GM12878 (cell line): ENCODE measurements around the gene TMEM232. TPM values are rescaled to one million over a fixed set of nuclear protein-coding genes. Genes with fewer than 3 reads are reported as not detected.

ENCODE experiments used
- HDAC6 ChIP-seq: fragments of 200-600 bp; sonication (generic); IDR thresholded peaks from one replicate; pipeline ENCODE4 v1.8.0; 2017; ENCODE audit warnings: antibody characterized with exemption; ENCODE audit not compliant: unreplicated experiment
- KLF5 ChIP-seq: fragments of 450-650 bp; IDR thresholded peaks from 2 replicates; pipeline ENCODE4 v1.6.1; 2014; ENCODE audit warnings: mild to moderate bottlenecking; ENCODE audit not compliant: partially characterized antibody
- MTA3 ChIP-seq: IDR thresholded peaks from 2 replicates; pipeline ENCODE4 v1.6.1; 2012; ENCODE audit warnings: low read length, inconsistent platforms, borderline replicate concordance
- MYC ChIP-seq: IDR thresholded peaks from 2 replicates; pipeline ENCODE4 v1.6.1; 2011; ENCODE audit warnings: mild to moderate bottlenecking, low read length, moderate library complexity, inconsistent platforms; ENCODE audit not compliant: insufficient read depth, insufficient replicate concordance, insufficient read length, severe bottlenecking
- SUPT20H ChIP-seq: IDR thresholded peaks from 2 replicates; pipeline ENCODE4 v1.6.1; 2011; ENCODE audit warnings: low read depth, mild to moderate bottlenecking, low read length, moderate library complexity, borderline replicate concordance; ENCODE audit not compliant: control insufficient read depth
- ZBED1 ChIP-seq: IDR thresholded peaks from 2 replicates; pipeline ENCODE4 v1.6.1; 2016; ENCODE audit warnings: borderline replicate concordance
- polyA plus RNA-seq, 11 experiments: library from polyadenylated mRNA; depleted of rRNA in 4 of 11; unstranded in 6 of 11; stranded (reverse) in 5 of 11; fragments of >200 nt; fragmentation: Nextera tagmentation in 4 of 11; fragmentation: Illumina TruSeq in 1 of 11; extraction: Ambion mirVana in 4 of 11; extraction: Trizol in 1 of 11; gene quantifications; 1 replicate in 1 of 11; 2 replicates in 10 of 11; pipeline versions ENCODE4 v1.2.1 to v1.2.3, GENCODE V29; 2011 to 2016; ENCODE audit warnings: inconsistent platforms in 2 of 11, missing spikeins in 2 of 11, low read depth in 1 of 11
- total RNA-seq, 4 experiments: library from RNA; depleted of rRNA in 3 of 4; stranded (reverse); fragments of >200 nt in 3 of 4; fragmentation: Illumina TruSeq in 1 of 4; extraction: Trizol in 1 of 4; gene quantifications; 2 replicates each; pipeline versions ENCODE4 v1.2.1 to v1.2.3, GENCODE V29; 2013 to 2021
- TF ChIP-seq, protein P1 (sequence below): fragments of 450-650 bp; IDR thresholded peaks from 2 replicates; pipeline ENCODE4 v1.6.1; 2016; ENCODE audit warnings: mild to moderate bottlenecking, moderate library complexity, borderline replicate concordance
- TF ChIP-seq, protein P2 (sequence below): fragments of 450-650 bp; formaldehyde crosslinking; IDR thresholded peaks from 2 replicates; pipeline ENCODE4 v1.5.0; 2022; ENCODE audit warnings: mild to moderate bottlenecking, missing genetic modification characterization
- TF ChIP-seq, protein P3 (sequence below): fragments of 450-650 bp; conservative IDR thresholded peaks from 2 replicates; pipeline ENCODE4 v1.6.1; 2017; ENCODE audit warnings: mild to moderate bottlenecking, moderate library complexity
- TF ChIP-seq, protein P4 (sequence below): fragments of 450-650 bp; IDR thresholded peaks from 2 replicates; pipeline ENCODE4 v1.6.1; 2017; ENCODE audit warnings: borderline replicate concordance
- TF ChIP-seq, protein P5 (sequence below): IDR thresholded peaks from 2 replicates; pipeline ENCODE4 v1.6.1; 2011; ENCODE audit warnings: mild to moderate bottlenecking, low read depth, low read length, moderate library complexity; ENCODE audit not compliant: insufficient replicate concordance

The TMEM232 gene
- total and polyA plus RNA-seq, 10 of the 15 experiments (the other 5 are each of a cell fraction or from before 2014, with no cell fraction given): 0.29 to 1.3 (median 0.91) TPM

DNA sequence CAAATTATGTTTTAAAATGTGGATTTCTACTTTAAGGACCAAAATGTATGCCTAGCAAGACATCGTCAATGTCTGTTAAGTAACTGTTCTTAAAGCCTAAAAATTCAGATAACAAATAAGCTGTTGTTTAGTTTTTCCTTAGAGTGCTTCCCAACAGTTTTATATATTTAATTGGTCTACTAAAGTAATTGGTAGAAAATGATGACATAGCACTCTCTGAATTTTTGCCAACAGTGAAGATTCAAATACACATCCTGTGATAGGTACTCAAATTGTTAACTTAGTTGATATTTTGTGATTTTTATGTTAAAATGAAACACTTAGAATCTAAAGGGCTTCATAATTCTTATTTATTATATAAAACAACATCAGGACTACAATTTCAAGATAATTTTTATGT, 107.5 kb downstream of the TMEM232 start (continued):
- TF ChIP-seq, protein P1, sequence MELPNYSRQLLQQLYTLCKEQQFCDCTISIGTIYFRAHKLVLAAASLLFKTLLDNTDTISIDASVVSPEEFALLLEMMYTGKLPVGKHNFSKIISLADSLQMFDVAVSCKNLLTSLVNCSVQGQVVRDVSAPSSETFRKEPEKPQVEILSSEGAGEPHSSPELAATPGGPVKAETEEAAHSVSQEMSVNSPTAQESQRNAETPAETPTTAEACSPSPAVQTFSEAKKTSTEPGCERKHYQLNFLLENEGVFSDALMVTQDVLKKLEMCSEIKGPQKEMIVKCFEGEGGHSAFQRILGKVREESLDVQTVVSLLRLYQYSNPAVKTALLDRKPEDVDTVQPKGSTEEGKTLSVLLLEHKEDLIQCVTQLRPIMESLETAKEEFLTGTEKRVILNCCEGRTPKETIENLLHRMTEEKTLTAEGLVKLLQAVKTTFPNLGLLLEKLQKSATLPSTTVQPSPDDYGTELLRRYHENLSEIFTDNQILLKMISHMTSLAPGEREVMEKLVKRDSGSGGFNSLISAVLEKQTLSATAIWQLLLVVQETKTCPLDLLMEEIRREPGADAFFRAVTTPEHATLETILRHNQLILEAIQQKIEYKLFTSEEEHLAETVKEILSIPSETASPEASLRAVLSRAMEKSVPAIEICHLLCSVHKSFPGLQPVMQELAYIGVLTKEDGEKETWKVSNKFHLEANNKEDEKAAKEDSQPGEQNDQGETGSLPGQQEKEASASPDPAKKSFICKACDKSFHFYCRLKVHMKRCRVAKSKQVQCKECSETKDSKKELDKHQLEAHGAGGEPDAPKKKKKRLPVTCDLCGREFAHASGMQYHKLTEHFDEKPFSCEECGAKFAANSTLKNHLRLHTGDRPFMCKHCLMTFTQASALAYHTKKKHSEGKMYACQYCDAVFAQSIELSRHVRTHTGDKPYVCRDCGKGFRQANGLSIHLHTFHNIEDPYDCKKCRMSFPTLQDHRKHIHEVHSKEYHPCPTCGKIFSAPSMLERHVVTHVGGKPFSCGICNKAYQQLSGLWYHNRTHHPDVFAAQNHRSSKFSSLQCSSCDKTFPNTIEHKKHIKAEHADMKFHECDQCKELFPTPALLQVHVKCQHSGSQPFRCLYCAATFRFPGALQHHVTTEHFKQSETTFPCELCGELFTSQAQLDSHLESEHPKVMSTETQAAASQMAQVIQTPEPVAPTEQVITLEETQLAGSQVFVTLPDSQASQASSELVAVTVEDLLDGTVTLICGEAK: no peak
- TF ChIP-seq, protein P2, sequence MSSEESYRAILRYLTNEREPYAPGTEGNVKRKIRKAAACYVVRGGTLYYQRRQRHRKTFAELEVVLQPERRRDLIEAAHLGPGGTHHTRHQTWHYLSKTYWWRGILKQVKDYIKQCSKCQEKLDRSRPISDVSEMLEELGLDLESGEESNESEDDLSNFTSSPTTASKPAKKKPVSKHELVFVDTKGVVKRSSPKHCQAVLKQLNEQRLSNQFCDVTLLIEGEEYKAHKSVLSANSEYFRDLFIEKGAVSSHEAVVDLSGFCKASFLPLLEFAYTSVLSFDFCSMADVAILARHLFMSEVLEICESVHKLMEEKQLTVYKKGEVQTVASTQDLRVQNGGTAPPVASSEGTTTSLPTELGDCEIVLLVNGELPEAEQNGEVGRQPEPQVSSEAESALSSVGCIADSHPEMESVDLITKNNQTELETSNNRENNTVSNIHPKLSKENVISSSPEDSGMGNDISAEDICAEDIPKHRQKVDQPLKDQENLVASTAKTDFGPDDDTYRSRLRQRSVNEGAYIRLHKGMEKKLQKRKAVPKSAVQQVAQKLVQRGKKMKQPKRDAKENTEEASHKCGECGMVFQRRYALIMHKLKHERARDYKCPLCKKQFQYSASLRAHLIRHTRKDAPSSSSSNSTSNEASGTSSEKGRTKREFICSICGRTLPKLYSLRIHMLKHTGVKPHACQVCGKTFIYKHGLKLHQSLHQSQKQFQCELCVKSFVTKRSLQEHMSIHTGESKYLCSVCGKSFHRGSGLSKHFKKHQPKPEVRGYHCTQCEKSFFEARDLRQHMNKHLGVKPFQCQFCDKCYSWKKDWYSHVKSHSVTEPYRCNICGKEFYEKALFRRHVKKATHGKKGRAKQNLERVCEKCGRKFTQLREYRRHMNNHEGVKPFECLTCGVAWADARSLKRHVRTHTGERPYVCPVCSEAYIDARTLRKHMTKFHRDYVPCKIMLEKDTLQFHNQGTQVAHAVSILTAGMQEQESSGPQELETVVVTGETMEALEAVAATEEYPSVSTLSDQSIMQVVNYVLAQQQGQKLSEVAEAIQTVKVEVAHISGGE (CRISPR knock-in tag): no peak
- TF ChIP-seq KLF5: no peak
- no peak for TF ChIP-seq SUPT20H
- TF ChIP-seq, protein P3, sequence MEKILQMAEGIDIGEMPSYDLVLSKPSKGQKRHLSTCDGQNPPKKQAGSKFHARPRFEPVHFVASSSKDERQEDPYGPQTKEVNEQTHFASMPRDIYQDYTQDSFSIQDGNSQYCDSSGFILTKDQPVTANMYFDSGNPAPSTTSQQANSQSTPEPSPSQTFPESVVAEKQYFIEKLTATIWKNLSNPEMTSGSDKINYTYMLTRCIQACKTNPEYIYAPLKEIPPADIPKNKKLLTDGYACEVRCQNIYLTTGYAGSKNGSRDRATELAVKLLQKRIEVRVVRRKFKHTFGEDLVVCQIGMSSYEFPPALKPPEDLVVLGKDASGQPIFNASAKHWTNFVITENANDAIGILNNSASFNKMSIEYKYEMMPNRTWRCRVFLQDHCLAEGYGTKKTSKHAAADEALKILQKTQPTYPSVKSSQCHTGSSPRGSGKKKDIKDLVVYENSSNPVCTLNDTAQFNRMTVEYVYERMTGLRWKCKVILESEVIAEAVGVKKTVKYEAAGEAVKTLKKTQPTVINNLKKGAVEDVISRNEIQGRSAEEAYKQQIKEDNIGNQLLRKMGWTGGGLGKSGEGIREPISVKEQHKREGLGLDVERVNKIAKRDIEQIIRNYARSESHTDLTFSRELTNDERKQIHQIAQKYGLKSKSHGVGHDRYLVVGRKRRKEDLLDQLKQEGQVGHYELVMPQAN: no peak
- TF ChIP-seq MYC: no peak
- no peak for TF ChIP-seq ZBED1
- TF ChIP-seq, protein P4, sequence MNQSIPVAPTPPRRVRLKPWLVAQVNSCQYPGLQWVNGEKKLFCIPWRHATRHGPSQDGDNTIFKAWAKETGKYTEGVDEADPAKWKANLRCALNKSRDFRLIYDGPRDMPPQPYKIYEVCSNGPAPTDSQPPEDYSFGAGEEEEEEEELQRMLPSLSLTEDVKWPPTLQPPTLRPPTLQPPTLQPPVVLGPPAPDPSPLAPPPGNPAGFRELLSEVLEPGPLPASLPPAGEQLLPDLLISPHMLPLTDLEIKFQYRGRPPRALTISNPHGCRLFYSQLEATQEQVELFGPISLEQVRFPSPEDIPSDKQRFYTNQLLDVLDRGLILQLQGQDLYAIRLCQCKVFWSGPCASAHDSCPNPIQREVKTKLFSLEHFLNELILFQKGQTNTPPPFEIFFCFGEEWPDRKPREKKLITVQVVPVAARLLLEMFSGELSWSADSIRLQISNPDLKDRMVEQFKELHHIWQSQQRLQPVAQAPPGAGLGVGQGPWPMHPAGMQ: no peak
- no peak for TF ChIP-seq MTA3
- TF ChIP-seq HDAC6: no peak
- TF ChIP-seq, protein P5, sequence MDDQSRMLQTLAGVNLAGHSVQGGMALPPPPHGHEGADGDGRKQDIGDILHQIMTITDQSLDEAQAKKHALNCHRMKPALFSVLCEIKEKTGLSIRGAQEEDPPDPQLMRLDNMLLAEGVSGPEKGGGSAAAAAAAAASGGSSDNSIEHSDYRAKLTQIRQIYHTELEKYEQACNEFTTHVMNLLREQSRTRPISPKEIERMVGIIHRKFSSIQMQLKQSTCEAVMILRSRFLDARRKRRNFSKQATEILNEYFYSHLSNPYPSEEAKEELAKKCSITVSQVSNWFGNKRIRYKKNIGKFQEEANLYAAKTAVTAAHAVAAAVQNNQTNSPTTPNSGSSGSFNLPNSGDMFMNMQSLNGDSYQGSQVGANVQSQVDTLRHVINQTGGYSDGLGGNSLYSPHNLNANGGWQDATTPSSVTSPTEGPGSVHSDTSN: no peak
